OCI-LY7 (cell line): ENCODE results near the gene SVOPL. TPM values are rescaled to one million over a fixed set of nuclear protein-coding genes. Genes with fewer than 3 reads are reported as not detected.

Source experiments
- BruUV-seq: library from RNA; stranded (reverse); fragments of 400-500 nt; replicated peaks from 2 replicates; lab custom pipeline; 2021; lab: Mats Ljungman, UMichigan
- CTCF ChIA-PET: fragments of 300-600 bp; sonication (Branson Sonifier 250); formaldehyde crosslinking; loops from one replicate; lab custom pipeline; 2022; ENCODE audit warnings: antibody characterized with exemption; ENCODE audit not compliant: unreplicated experiment; lab: Charles Lee
- POLR2A ChIA-PET: fragments of 300-600 bp; sonication (Branson Sonifier 250); formaldehyde crosslinking; loops from one replicate; lab custom pipeline; 2022; ENCODE audit warnings: antibody characterized with exemption; lab: Charles Lee
- DNase-seq: peaks from one replicate; pipeline ENCODE4 v3.0.0-alpha.2; 2015; ENCODE audit warnings: low spot score
- H2AFZ ChIP-seq: fragments of 200-600 bp; sonication (generic), shearing (Covaris generic); 2 replicates; pipeline ENCODE4 v1.6.1; 2014; ENCODE audit warnings: mild to moderate bottlenecking, antibody characterized with exemption, low read length, moderate library complexity
- H3K27ac ChIP-seq: fragments of 200-600 bp; sonication (generic); 2 replicates; pipeline ENCODE4 v1.5.1; 2014; ENCODE audit warnings: mixed run types, low read depth, mild to moderate bottlenecking, moderate library complexity, low read length, inconsistent platforms; ENCODE audit not compliant: poor library complexity, severe bottlenecking
- H3K36me3 ChIP-seq: fragments of 200-600 bp; sonication (generic); 2 replicates; pipeline ENCODE4 v1.6.1; 2014; ENCODE audit warnings: mild to moderate bottlenecking, antibody characterized with exemption, low read length, moderate library complexity, mixed read lengths; ENCODE audit not compliant: insufficient read depth
- H3K4me1 ChIP-seq: fragments of 200-600 bp; sonication (generic); 2 replicates; pipeline ENCODE4 v1.5.1; 2014; ENCODE audit warnings: mild to moderate bottlenecking, low read length; ENCODE audit not compliant: insufficient read depth, poor library complexity, severe bottlenecking
- H3K4me2 ChIP-seq: fragments of 200-600 bp; sonication (generic); 2 replicates; pipeline ENCODE4 v1.6.1; 2014; ENCODE audit warnings: mild to moderate bottlenecking, low read length
- H3K4me3 ChIP-seq: fragments of 200-600 bp; sonication (generic); 2 replicates; pipeline ENCODE4 v1.5.1; 2014; ENCODE audit warnings: mild to moderate bottlenecking, low read depth, low read length; ENCODE audit not compliant: poor library complexity, severe bottlenecking
- H3K79me2 ChIP-seq: fragments of 200-600 bp; sonication (generic); 2 replicates; pipeline ENCODE4 v1.6.1; 2016; ENCODE audit warnings: low read depth, mild to moderate bottlenecking, low read length, moderate library complexity, mixed read lengths; ENCODE audit not compliant: insufficient read depth
- H3K9me2 ChIP-seq: fragments of 200-600 bp; sonication (generic); 2 replicates; pipeline ENCODE4 v1.6.1; 2016; ENCODE audit warnings: mild to moderate bottlenecking, low read length, mixed read lengths; ENCODE audit not compliant: insufficient read depth
- H3K9me3 ChIP-seq: fragments of 200-600 bp; sonication (generic); 2 replicates; pipeline ENCODE4 v1.6.1; 2014; ENCODE audit warnings: mild to moderate bottlenecking, mixed run types, low read length, mixed read lengths
- H4K20me1 ChIP-seq: fragments of 200-600 bp; sonication (generic); 2 replicates; pipeline ENCODE4 v1.6.1; 2014; ENCODE audit warnings: mild to moderate bottlenecking, antibody characterized with exemption, low read length, moderate library complexity, mixed read lengths; ENCODE audit not compliant: insufficient read depth
- CTCF ChIP-seq: fragments of 200-600 bp; sonication (generic); conservative IDR thresholded peaks from 2 replicates; pipeline ENCODE4 v1.5.1; 2014; ENCODE audit warnings: mild to moderate bottlenecking, antibody characterized with exemption, low read length, moderate library complexity, mixed read lengths
- EZH2phosphoT487 ChIP-seq: fragments of 200-600 bp; sonication (generic); IDR thresholded peaks from 2 replicates; pipeline ENCODE4 v1.6.1; 2018; ENCODE audit warnings: low read depth, borderline replicate concordance, mild to moderate bottlenecking, mixed run types, antibody characterized with exemption, low read length, moderate library complexity, mixed read lengths
- intact Hi-C: fragments of 100-400 bp; cut with micrococcal nuclease; formaldehyde crosslinking; loops from one replicate; pipeline ENCODE4 v1.10.0; 2022; ENCODE audit not compliant: unreplicated experiment
- total RNA-seq, 2 experiments: library from RNA; depleted of rRNA in 1 of 2; stranded (reverse); fragments of >200 nt in 1 of 2; shearing (Covaris generic) in 1 of 2; gene quantifications; 2 replicates each; pipeline ENCODE4 v1.2.3, GENCODE V29; 2014 to 2022

Gene SVOPL
- total RNA-seq, 2 experiments from 2014 or later, result not detected

GRCh38 chr7:138551102-138551501 is 150.1 kb downstream of the SVOPL start:
- Histone ChIP-seq H3K27ac (no peak overlapping the region), H3K4me3 (no peak overlapping the region), H3K4me1 (no peaks in the 10 kb centered on the region), H3K36me3 (peaks cover 63% of the 10 kb centered on the region), H3K9me3 (0 out of 2 replicates have a peak, but pooled peaks cover 4% of the 10 kb centered on the region), H4K20me1 (no peaks in the 10 kb centered on the region), H2AFZ (no peak overlapping the region), H3K79me2 (no peaks in the 10 kb centered on the region), H3K9me2 (no peaks in the 10 kb centered on the region), H3K4me2 (no peak overlapping the region)
- no TSS peak for BruUV-seq
- CTCF ChIA-PET, result no interaction called here
- intact Hi-C loops, result no loop called here
- TF ChIP-seq CTCF (no peak), EZH2phosphoT487 (no peak)
- no peak for DNase-seq
- POLR2A ChIA-PET, result interaction anchor here (0.6 kb wide), 1 partner anchor 142 kb away, joined by 3 read pairs; no protein-coding TSS in a partner anchor

- no TSS peak for BruUV-seq
- H3K27ac ChIP-seq, result no peak overlapping the region
- H4K20me1 ChIP-seq, result no peaks in the 10 kb centered on the region
- H3K79me2 ChIP-seq, result no peaks in the 10 kb centered on the region
- intact Hi-C loops, result no loop called here
- ChIA-PET CTCF (no interaction called here), POLR2A (no interaction called here)
- H3K4me2 ChIP-seq, result no peak overlapping the region
- H3K4me1 ChIP-seq, result no peaks in the 10 kb centered on the region
- peaks cover 63% of the 10 kb centered on the region for H3K36me3 ChIP-seq
- H3K9me2 ChIP-seq, result no peaks in the 10 kb centered on the region
- TF ChIP-seq CTCF (no peak), EZH2phosphoT487 (no peak)
- H2AFZ ChIP-seq, result no peak overlapping the region
- H3K4me3 ChIP-seq, result no peak overlapping the region
- DNase-seq, result no peak
- H3K9me3 ChIP-seq, result no peaks in the 10 kb centered on the region
Measured at GRCh38 chr7:138550337-138550736, 150.8 kb downstream of the SVOPL start.

GRCh38 chr7:138549082-138549481 is 152.1 kb downstream of the SVOPL start:
- intact Hi-C loops, result no loop called here
- no TSS peak for BruUV-seq
- H3K36me3 ChIP-seq, result peaks cover 66% of the 10 kb centered on the region
- H3K4me3 ChIP-seq, result no peak overlapping the region
- no peaks in the 10 kb centered on the region for H3K9me3 ChIP-seq
- POLR2A ChIA-PET, result interaction anchor here (0.6 kb wide), 1 partner anchor 44 kb away, joined by 3 read pairs; no protein-coding TSS in a partner anchor
- no peak overlapping the region for H3K4me2 ChIP-seq
- H4K20me1 ChIP-seq, result no peaks in the 10 kb centered on the region
- TF ChIP-seq EZH2phosphoT487 (no peak), CTCF (no peak)
- no peak overlapping the region for H2AFZ ChIP-seq
- CTCF ChIA-PET, result no interaction called here
- no peaks in the 10 kb centered on the region for H3K4me1 ChIP-seq
- no peak overlapping the region for H3K27ac ChIP-seq
- no peak for DNase-seq
- no peaks in the 10 kb centered on the region for H3K79me2 ChIP-seq
- H3K9me2 ChIP-seq, result no peaks in the 10 kb centered on the region
